ENCODE results near the gene FADD. TPM values are rescaled to one million over a fixed set of nuclear protein-coding genes. Genes with fewer than 3 reads are reported as not detected.

The FADD gene
- total and polyA plus RNA-seq, 2 donors (not counting 3 experiments of a cell fraction or from before 2014, with no cell fraction given) = 35.4 to 45.1 TPM

GRCh38 chr11:70168405-70168754 is 34.7 kb upstream of the FADD start:
- POLR2A ChIA-PET = no interaction called here
- Histone ChIP-seq H3K27ac (ENCODE audit: insufficient read depth, low read depth, low read length) (no peak overlapping the region), H3K4me1 (ENCODE audit: control insufficient read depth, extremely low read depth, insufficient read depth, low read length) (no peaks in the 10 kb centered on the region), H3K79me2 (ENCODE audit: control insufficient read depth, insufficient read depth, low read length) (no peaks in the 10 kb centered on the region), H3K9me1 (replicated peaks; ENCODE audit: control insufficient read depth, extremely low read depth, insufficient read depth, low read length) (no peaks in the 10 kb centered on the region), H3K9ac (replicated peaks; ENCODE audit: extremely low read depth, insufficient read depth, low read length) (no peak overlapping the region), H3K4me2 (ENCODE audit: insufficient read depth, low read length) (no peak overlapping the region), H3K4me3 (replicated peaks in 1 of 3; ENCODE audit: insufficient read depth in 1 of 3, low read depth in 1 of 3, low read length in 3 of 3) (no peak overlapping the region), H4K20me1 (replicated peaks; ENCODE audit: control insufficient read depth, extremely low read depth, insufficient read depth, low read length) (no peaks in the 10 kb centered on the region), H3K9me3 (replicated peaks; ENCODE audit: control insufficient read depth, insufficient read depth, low read length) (no peaks in the 10 kb centered on the region), H3K27me3 (ENCODE audit: control insufficient read depth in 2 of 2, insufficient read depth in 2 of 2, low read length in 2 of 2) (no peaks in the 10 kb centered on the region), H3K36me3 (ENCODE audit: control insufficient read depth in 2 of 2, extremely low read depth in 1 of 2, insufficient read depth in 2 of 2, low read length in 2 of 2) (no peaks in the 10 kb centered on the region), H2AFZ (ENCODE audit: low read depth, low read length) (no peak overlapping the region)
- FAIRE-seq (no peak), DNase-seq (ENCODE audit: low read depth, low spot score) (no peak)
- BruUV-seq (replicated peaks) = no TSS peak
- dilution Hi-C loops (cut with MboI; ENCODE audit: extremely low pct_ligation_motif_present, low sequenced_read_pairs) = no loop called here
- TF ChIP-seq EZH2 (IDR thresholded peaks at IDR 0.05; ENCODE audit: borderline replicate concordance, low read depth, low read length, severe bottlenecking) = no peak
- TF ChIP-seq MYC (IDR thresholded peaks at IDR 0.05; ENCODE audit: low read depth, low read length) = no peak
- TF ChIP-seq FOS (IDR thresholded peaks at IDR 0.05; ENCODE audit: borderline replicate concordance, insufficient read depth, low read length) = no peak
- no peak for TF ChIP-seq JUN (IDR thresholded peaks at IDR 0.05; ENCODE audit: borderline replicate concordance, insufficient read depth, insufficient read length, low read depth)
- TF ChIP-seq GATA2 (IDR thresholded peaks at IDR 0.05; ENCODE audit: insufficient read depth, insufficient read length, low read depth, low read length) = no peak
- no peak for TF ChIP-seq MAX (IDR thresholded peaks at IDR 0.05; ENCODE audit: insufficient read depth, insufficient read length)
- no peak for TF ChIP-seq POLR2A (IDR thresholded peaks at IDR 0.05; ENCODE audit: low read depth, low read length)
- no peak for TF ChIP-seq POLR2AphosphoS5 (IDR thresholded peaks at IDR 0.05; ENCODE audit: insufficient read depth, low read depth, low read length)
- no peak for TF ChIP-seq CTCF (IDR thresholded peaks at IDR 0.05; ENCODE audit: extremely low read depth in 1 of 2, insufficient read depth in 1 of 2, low read depth in 1 of 2, low read length in 2 of 2)
- intact Hi-C loops (cut with micrococcal nuclease) = no loop called here
- CTCF ChIA-PET = no interaction called here

Data from endothelial cell of umbilical vein (primary cell).